B cell (primary cell): ENCODE measurements around the gene USF1. TPM values are rescaled to one million over a fixed set of nuclear protein-coding genes. Genes with fewer than 3 reads are reported as not detected.

Experiments used
- ATAC-seq: fragments of 200-7000 bp; cut with Tn5 transposase; one replicate; pipeline ENCODE4 v1.10.0; 2021; ENCODE audit warnings: low read depth, mild to moderate bottlenecking, moderate number of reproducible peaks, moderate library complexity
- CTCF ChIA-PET: fragments of 350-600 bp; sonication (Branson Sonifier 250); formaldehyde crosslinking; loops from one replicate; lab custom pipeline; 2021; ENCODE audit warnings: antibody characterized with exemption, inconsistent platforms; lab: Charles Lee
- POLR2A ChIA-PET: fragments of 350-600 bp; sonication (Branson Sonifier 250); formaldehyde crosslinking; loops from one replicate; lab custom pipeline; 2021; ENCODE audit warnings: antibody characterized with exemption; lab: Charles Lee
- DNase-seq: peaks from one replicate; pipeline ENCODE4 v3.0.0; 2013
- H2AFZ ChIP-seq: 2 replicates; pipeline ENCODE4 v1.6.1; 2012; ENCODE audit warnings: mild to moderate bottlenecking, low read depth, low read length; ENCODE audit not compliant: insufficient read depth, poor library complexity, severe bottlenecking
- H3K27ac ChIP-seq, 2 donors: 1 replicate in 1 of 2; 2 replicates in 1 of 2; pipeline ENCODE4 v1.5.1; 2012 to 2013; ENCODE audit warnings: low read length in 2 of 2, mild to moderate bottlenecking in 2 of 2, moderate library complexity in 1 of 2
- H3K27me3 ChIP-seq, 4 experiments: fragments of 200-600 bp in 1 of 4; sonication (generic) in 1 of 4; replicated peaks in 1 of 4; 1 replicate in 2 of 4; 2 replicates in 2 of 4; pipeline versions ENCODE4 v1.6.1 to v1.7.0; 2013 to 2016; ENCODE audit warnings: low read length in 3 of 4, mild to moderate bottlenecking in 2 of 4, mixed read lengths in 1 of 4, moderate library complexity in 1 of 4; ENCODE audit not compliant: insufficient read depth in 4 of 4, control insufficient read depth in 3 of 4; ENCODE audit errors: control extremely low read depth in 1 of 4
- H3K36me3 ChIP-seq, 2 experiments: replicated peaks in 1 of 2; 1 replicate in 1 of 2; 2 replicates in 1 of 2; pipeline versions ENCODE4 v1.6.1 to v1.7.1; 2013; ENCODE audit warnings: low read length in 1 of 2; ENCODE audit not compliant: insufficient read depth in 2 of 2, control insufficient read depth in 1 of 2; ENCODE audit errors: control extremely low read depth in 1 of 2, extremely low read depth in 1 of 2
- H3K4me1 ChIP-seq, 2 donors: fragments of 200-600 bp in 1 of 2; sonication (generic) in 1 of 2; 1 replicate in 1 of 2; 2 replicates in 1 of 2; pipeline versions ENCODE4 v1.5.1 to v1.6.1; 2013 to 2017; ENCODE audit warnings: low read length in 2 of 2; ENCODE audit not compliant: control insufficient read depth in 2 of 2, insufficient read depth in 2 of 2
- H3K4me2 ChIP-seq: replicated peaks from 2 replicates; pipeline ENCODE3; 2012; ENCODE audit warnings: mild to moderate bottlenecking, low read depth, low read length; ENCODE audit not compliant: poor library complexity, severe bottlenecking
- H3K4me3 ChIP-seq, 5 experiments: fragments of 200-600 bp in 1 of 5; sonication (generic) in 1 of 5; 1 replicate in 3 of 5; 2 replicates in 2 of 5; pipeline versions ENCODE4 v1.5.1 to v1.7.0; 2011 to 2016; ENCODE audit warnings: low read length in 4 of 5, mild to moderate bottlenecking in 4 of 5, low read depth in 2 of 5, control low read depth in 1 of 5, moderate library complexity in 1 of 5; ENCODE audit not compliant: insufficient read depth in 1 of 5; ENCODE audit errors: control extremely low read depth in 1 of 5, extremely low read depth in 1 of 5
- H3K79me2 ChIP-seq: fragments of 200-600 bp; sonication (generic); one replicate; pipeline ENCODE4 v1.6.0; 2016; ENCODE audit warnings: low read length; ENCODE audit not compliant: control insufficient read depth, insufficient read depth
- H3K9ac ChIP-seq: fragments of 200-600 bp; sonication (generic); 2 replicates; pipeline ENCODE4 v1.6.1; 2017; ENCODE audit warnings: mild to moderate bottlenecking, low read length, moderate library complexity
- H3K9me3 ChIP-seq, 3 donors: one replicate each; pipeline versions ENCODE4 v1.6.1 to v1.7.1; 2013; ENCODE audit warnings: low read length in 2 of 3; ENCODE audit not compliant: control insufficient read depth in 2 of 3, insufficient read depth in 1 of 3; ENCODE audit errors: control extremely low read depth in 1 of 3
- H4K20me1 ChIP-seq: 2 replicates; pipeline ENCODE4 v1.6.0; 2012; ENCODE audit warnings: mild to moderate bottlenecking, low read length; ENCODE audit not compliant: insufficient read depth, control insufficient read depth, poor library complexity, severe bottlenecking
- H3K27ac Mint-ChIP-seq: one replicate; pipeline ENCODE4 v1.8.0; 2021; ENCODE audit warnings: mixed read lengths
- H3K27me3 Mint-ChIP-seq: one replicate; pipeline ENCODE4 v1.8.0; 2021; ENCODE audit warnings: mixed read lengths
- H3K4me1 Mint-ChIP-seq: one replicate; pipeline ENCODE4 v1.8.0; 2021; ENCODE audit warnings: mixed read lengths
- H3K4me3 Mint-ChIP-seq: one replicate; pipeline ENCODE4 v1.8.0; 2021; ENCODE audit warnings: mixed read lengths
- H3K9me3 Mint-ChIP-seq: one replicate; pipeline ENCODE4 v1.8.0; 2022; ENCODE audit warnings: mixed read lengths; ENCODE audit not compliant: insufficient read depth
- CTCF ChIP-seq: fragments of 200-600 bp; IDR thresholded peaks from one replicate; pipeline ENCODE4 v1.8.0; 2022; ENCODE audit warnings: antibody characterized with exemption, mild to moderate bottlenecking
- EZH2 ChIP-seq: IDR thresholded peaks from 2 replicates; pipeline ENCODE4 v1.6.1; 2012; ENCODE audit warnings: borderline replicate concordance, low read depth, mild to moderate bottlenecking, moderate library complexity, low read length; ENCODE audit not compliant: insufficient read depth, poor library complexity, severe bottlenecking
- WGBS: methylation state at CpG from one replicate; pipeline ENCODE4 v1.1.5; 2013; ENCODE audit warnings: missing lambda C conversion rate; ENCODE audit not compliant: insufficient coverage; 5-methylcytosine and 5-hydroxymethylcytosine counted together
- intact Hi-C: fragments of 100-400 bp; cut with micrococcal nuclease; formaldehyde crosslinking; loops from one replicate; pipeline ENCODE4 v1.10.0; 2022
- polyA plus RNA-seq: library from polyadenylated mRNA; depleted of rRNA; stranded (reverse); fragments of >200 nt; gene quantifications from 2 replicates; pipeline ENCODE4 v1.2.3, GENCODE V29; 2012
- total RNA-seq, 2 donors: library from RNA; stranded (reverse); fragments of 120-200 nt in 1 of 2; gene quantifications; 1 replicate in 1 of 2; 2 replicates in 1 of 2; pipeline versions ENCODE4 v1.2.3 to v1.2.4, GENCODE V29; 2013 to 2022

Gene USF1
- total and polyA plus RNA-seq, 2 donors (not counting 1 experiment from before 2014, with no cell fraction given), result 192 to 249 TPM

- H3K27ac ChIP-seq, result no peak overlapping the region
- no peak overlapping the region for H3K4me3 Mint-ChIP-seq
Observed at GRCh38 chr1:161052899-161053298, 7.1 kb upstream of the USF1 start.

More at GRCh38 chr1:161052899-161053298, 7.1 kb upstream of the USF1 start:
- Histone ChIP-seq H3K9ac (no peak overlapping the region), H3K9me3 (no peaks in the 10 kb centered on the region), H3K27me3 (no peaks in the 10 kb centered on the region), H3K79me2 (peaks cover 63% of the 10 kb centered on the region), H3K4me1 (peaks cover 4 to 15% of the 10 kb centered on the region in 2 donors), H3K4me3 (no peak overlapping the region), H3K4me2 (no peak overlapping the region), H4K20me1 (peaks cover 48% of the 10 kb centered on the region), H2AFZ (no peak overlapping the region), H3K36me3 (peaks cover 3 to 91% of the 10 kb centered on the region in 2 experiments)
- ChIA-PET CTCF (interaction anchor here (1.3 kb wide), 1 partner anchor 18 kb away, joined by 3 read pairs; no protein-coding TSS in a partner anchor), POLR2A (interaction anchor here (0.6 to 1.0 kb wide), 2 partner anchors 13 to 23 kb away, joined by 4 to 7 read pairs; no protein-coding TSS in a partner anchor)
- intact Hi-C loops, result no loop called here
- Mint-ChIP-seq H3K27ac (peak overlapping the region; percentile 56), H3K4me1 (peaks cover 26% of the 10 kb centered on the region), H3K27me3 (no peaks in the 10 kb centered on the region), H3K9me3 (no peaks in the 10 kb centered on the region)
- WGBS, result no CpG with 5 or more reads among the region's 3 CpGs
- ATAC-seq, result no peak
- TF ChIP-seq EZH2 (no peak), CTCF (no peak)
- DNase-seq, result no peak
